A549 (cell line): ENCODE data around the gene LRRC17.

ENCODE experiments used
- BCL3 ChIP-seq: fragments of >200 bp; sonication (Bioruptor Twin); formaldehyde crosslinking; IDR thresholded peaks from 3 replicates; pipeline ENCODE4 v1.6.1; 2016
- KDM5A ChIP-seq: fragments of 200-600 bp; sonication (generic); IDR thresholded peaks from 2 replicates; pipeline ENCODE4 v1.6.1; 2016; ENCODE audit warnings: antibody characterized with exemption, mild to moderate bottlenecking
- MAZ ChIP-seq: fragments of 150-350 bp; IDR thresholded peaks from 2 replicates; pipeline ENCODE4 v1.6.1; 2014; ENCODE audit warnings: antibody characterized with exemption, low read depth, low read length, borderline replicate concordance
- NPAS2 ChIP-seq: fragments of 250-450 bp; sonication (Bioruptor Pico); IDR thresholded peaks from 2 replicates; pipeline ENCODE4 v1.8.0; 2022; ENCODE audit warnings: mild to moderate bottlenecking, moderate library complexity, borderline replicate concordance
- ZNF302 ChIP-seq: fragments of 250-450 bp; sonication (Bioruptor Pico); IDR thresholded peaks from 2 replicates; pipeline ENCODE4 v1.9.0; 2021; ENCODE audit warnings: inconsistent platforms, mild to moderate bottlenecking, moderate library complexity
- TF ChIP-seq, protein P1 (sequence below): fragments of >200 bp; sonication (Bioruptor Twin); formaldehyde crosslinking; IDR thresholded peaks from 3 replicates; pipeline ENCODE4 v1.5.1; 2016

DNA sequence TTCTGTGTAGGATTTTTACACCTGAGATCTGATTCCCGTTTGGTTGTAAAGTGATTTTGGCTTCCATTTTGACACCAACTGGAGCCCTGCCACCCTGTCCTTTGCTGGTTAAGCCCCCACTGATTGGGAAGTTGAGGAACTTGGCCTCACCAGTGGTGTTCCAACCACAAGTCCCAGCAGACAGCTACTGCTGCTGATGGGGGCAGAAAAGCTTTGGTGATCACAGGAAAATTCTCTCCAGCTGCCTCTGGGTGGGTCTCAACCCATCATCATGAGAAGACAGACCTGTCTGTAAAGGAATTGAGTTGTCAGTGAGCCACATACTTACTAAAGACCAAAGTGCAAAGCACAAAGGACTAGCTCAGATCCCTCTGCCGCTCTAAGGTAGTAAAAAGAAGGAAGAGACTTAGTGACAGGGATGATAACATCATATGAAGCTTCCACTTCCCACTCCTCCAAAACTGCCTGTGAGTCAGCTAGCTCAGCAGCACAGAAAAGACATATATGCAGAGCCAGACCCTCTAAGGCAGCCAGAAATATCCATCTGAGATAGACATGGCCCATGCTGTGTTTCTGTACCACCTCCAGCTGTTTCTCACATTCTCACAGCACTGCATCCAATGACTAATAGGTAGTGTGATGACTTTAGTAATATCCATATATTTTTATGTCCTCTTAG is 22.4 kb upstream of the LRRC17 start:
- TF ChIP-seq BCL3 (no peak), MAZ (no peak), NPAS2 (CRISPR knock-in tag) (no peak), ZNF302 (CRISPR knock-in tag) (no peak), KDM5A (no peak)
- TF ChIP-seq, protein P1, sequence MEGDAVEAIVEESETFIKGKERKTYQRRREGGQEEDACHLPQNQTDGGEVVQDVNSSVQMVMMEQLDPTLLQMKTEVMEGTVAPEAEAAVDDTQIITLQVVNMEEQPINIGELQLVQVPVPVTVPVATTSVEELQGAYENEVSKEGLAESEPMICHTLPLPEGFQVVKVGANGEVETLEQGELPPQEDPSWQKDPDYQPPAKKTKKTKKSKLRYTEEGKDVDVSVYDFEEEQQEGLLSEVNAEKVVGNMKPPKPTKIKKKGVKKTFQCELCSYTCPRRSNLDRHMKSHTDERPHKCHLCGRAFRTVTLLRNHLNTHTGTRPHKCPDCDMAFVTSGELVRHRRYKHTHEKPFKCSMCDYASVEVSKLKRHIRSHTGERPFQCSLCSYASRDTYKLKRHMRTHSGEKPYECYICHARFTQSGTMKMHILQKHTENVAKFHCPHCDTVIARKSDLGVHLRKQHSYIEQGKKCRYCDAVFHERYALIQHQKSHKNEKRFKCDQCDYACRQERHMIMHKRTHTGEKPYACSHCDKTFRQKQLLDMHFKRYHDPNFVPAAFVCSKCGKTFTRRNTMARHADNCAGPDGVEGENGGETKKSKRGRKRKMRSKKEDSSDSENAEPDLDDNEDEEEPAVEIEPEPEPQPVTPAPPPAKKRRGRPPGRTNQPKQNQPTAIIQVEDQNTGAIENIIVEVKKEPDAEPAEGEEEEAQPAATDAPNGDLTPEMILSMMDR = no peak
